ENCODE measurements around the gene PRELID2.

The PRELID2 gene

GRCh38 chr5:145791866-145792265 is 43.3 kb downstream of the PRELID2 start:
- DNase-seq, result no peak

GRCh38 chr5:145787996-145788395 is 47.1 kb downstream of the PRELID2 start:
- no peak for DNase-seq

DNA sequence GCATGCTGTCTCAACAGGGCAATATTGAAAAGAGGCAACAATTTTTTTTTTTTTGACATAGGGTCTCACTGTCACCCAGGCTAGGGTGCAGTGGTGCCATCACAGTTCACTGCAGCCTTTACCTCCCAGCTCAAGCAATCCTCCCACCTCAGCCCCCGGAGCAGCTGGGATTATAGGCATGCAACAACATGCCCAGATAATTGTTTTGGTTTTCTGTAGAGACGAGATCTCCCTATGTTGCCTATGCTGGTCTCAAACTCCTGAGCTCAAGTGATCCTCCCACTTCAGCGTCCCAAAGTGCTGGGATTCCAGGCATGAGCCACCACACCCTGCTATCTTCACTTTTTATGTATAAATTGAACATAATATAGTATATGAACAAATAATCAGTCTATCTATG is 47.6 kb downstream of the PRELID2 start:
- no peak for DNase-seq

GRCh38 chr5:145787001-145787400 is 48.1 kb downstream of the PRELID2 start:
- DNase-seq, result no peak

GRCh38 chr5:145780982-145781381 is 54.2 kb downstream of the PRELID2 start:
- no peak for DNase-seq

GRCh38 chr5:145778144-145778900 is 56.8 kb downstream of the PRELID2 start:
- no peak for DNase-seq

- no peak for DNase-seq
Observed at GRCh38 chr5:145777445-145778063, 57.6 kb downstream of the PRELID2 start.

DNA sequence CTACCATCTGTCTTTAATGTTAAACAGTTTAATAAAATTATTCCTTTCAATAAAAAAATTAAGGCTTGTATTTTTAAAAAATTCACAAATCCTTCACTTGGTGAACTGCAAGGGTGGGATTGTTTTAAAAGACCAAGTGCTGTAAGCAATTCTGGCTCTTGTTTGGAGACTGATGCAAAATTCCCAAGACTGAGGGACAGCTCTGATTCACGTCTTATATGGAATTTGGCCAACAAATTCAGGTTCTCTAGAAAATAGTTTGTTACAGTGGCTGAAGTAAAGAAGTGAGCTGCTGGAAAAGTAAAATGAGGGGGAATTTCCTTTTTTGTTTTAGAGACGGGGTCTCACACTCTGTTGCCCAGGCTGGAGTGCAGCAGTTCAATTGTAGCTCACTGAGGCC is 58.3 kb downstream of the PRELID2 start:
- no peak for DNase-seq

GRCh38 chr5:145775893-145776444 is 59.2 kb downstream of the PRELID2 start:
- DNase-seq, result no peak

- DNase-seq, result no peak
Observed at GRCh38 chr5:145775411-145775810, 59.7 kb downstream of the PRELID2 start.

- DNase-seq, result no peak
Observed at GRCh38 chr5:145774442-145774841, 60.7 kb downstream of the PRELID2 start.

DNA sequence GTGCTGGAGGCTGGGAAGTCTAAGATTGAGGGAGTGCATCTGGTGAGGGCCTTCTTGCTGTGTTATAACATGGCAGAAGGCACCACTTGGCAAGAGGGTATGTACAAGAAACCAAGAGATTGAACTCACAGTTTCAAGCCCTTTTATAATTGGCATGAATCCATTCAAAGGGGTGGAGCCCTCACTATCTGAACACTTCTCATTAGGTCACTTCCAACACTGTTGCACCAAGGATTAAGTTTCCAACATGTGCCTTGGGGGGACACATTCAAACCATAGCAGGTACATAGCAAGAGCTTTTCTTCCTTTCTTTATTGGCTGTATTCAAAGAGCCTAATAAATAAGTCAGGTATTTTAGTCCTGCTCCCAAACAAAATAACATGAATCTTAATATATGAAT is 62.7 kb downstream of the PRELID2 start:
- no peak for DNase-seq

GRCh38 chr5:145768863-145769262 is 66.3 kb downstream of the PRELID2 start:
- DNase-seq, result peak; percentile 10

GRCh38 chr5:145764325-145764724 is 70.8 kb downstream of the PRELID2 start:
- DNase-seq, result no peak

DNA sequence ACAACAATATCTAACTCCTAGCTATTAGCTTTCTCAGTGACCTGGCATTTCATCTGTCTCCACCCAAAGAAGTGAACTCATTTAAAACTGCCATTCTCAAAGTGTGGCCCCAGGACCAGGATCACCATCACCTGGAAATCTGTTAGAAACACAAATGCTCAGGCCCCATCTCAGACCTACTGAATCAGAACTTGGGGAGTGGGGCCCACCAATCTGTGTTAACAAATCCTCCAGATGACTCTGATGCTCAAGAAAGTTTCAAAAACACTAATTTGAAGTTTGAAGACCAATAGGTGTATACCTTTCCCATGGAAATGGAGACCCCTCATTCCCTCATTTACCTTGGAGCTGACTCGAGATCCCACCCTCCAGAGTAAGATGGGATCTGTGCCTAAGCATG is 72.3 kb downstream of the PRELID2 start:
- no peak for DNase-seq

DNA sequence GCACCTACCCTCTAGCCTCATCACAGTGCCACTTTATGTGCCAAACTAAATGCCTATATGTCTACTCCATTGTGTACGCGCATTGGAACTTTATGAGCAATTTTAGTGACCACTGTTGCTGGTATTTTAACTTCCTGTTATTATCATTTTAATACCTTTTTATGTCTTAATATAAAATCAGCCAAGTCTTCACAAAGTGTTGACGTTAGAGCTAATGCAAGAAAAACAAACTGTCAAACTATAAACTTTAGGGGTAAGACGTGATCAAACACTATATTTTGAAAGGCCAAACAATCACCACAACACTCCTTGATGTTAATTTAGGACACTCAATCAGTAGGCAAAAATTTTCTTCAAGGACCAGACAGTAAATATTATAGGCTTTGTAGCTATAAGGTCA is 73.9 kb downstream of the PRELID2 start:
- no peak for DNase-seq

DNA sequence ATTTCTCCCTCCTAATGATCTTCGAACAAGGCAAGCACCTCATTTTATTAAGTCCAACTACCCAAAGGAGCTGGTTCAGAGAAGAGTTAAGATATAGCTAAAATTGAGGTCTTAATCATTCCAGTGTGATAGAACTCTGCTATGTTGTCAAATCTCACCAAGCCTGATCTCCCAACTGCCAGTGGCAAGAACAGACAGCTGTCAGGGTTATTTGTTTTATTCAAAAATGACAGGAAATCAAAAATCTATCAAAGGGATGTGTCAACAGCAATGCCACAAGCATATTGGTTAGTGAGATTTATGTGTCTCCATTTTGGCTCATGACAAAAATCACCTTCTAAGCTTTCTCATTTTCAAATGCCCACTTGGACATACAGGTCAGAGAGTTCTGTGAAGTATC is 74.5 kb downstream of the PRELID2 start:
- no peak for DNase-seq

DNA sequence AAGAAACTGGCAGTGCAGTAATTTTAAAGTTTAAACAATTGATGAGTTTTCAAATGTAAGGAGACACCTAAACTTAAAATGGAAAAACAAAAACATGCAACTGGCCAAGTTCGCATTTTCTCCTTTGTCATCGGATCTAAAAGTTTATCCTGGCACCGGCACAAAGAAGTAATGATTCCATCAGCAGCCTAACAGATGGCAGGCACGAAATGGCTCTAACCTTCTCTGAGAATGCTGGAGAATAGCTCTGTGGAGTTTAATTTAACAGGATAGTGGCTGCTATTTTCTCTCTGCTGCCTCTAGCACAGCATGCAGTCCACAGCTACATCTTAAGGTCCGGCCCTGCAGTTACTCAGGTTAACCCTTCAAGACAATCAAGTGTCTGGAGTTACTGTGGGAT is 82.2 kb downstream of the PRELID2 start:
- no peak for DNase-seq

DNA sequence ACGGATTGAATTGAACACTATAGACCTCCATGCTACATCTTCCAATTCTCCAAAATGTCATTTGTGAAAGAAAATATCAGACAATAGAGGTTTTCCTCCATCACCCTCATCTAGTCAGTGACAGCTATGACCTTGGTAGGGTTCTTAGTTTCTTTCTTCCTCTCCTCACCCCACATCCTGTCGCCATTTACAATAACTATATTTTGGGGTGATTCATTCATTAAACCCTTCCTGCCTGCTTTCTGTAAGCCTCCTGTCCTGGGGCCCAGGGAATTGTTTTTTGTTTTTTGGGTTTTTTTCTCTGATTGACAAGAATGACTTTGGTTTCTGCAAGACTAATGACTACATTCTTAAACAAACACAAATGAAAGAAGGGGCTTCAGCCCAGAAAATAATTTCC is 82.6 kb downstream of the PRELID2 start:
- DNase-seq, result no peak

- DNase-seq, result no peak
Observed at GRCh38 chr5:145750199-145750598, 84.9 kb downstream of the PRELID2 start.

DNA sequence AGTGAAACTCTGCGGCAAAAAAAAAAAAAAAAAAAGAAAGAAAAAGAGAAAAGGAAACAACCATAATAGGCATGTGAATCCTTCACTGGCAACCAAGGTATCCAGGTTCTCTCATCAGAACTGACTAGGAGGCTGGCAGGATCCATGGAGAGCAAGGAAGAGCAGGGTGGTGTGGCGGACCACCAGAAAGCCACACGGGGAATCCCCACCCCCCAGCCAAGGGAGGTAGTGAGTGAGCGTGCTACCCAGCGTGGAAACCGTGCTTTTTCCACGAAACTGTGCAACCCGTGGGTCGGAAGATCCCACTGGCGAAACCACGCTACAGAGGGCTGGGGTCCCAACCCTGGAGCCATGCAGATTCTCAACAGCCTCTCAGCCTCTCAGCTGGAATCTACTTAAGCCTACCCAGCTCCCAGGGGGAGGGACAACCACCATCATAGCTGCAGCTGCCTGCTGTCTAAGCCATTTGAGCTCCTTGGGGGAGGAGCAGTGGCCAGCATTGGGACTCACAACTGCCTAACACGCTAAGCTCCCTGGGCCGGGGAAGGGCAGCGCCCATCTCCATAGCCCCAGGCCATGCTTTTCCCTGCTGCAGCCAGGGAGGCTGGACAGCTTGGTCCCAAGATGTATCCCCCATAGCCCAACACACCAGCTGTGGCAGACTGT is 91.6 kb downstream of the PRELID2 start:
- DNase-seq, result no peak

GRCh38 chr5:145739843-145740242 is 95.3 kb downstream of the PRELID2 start:
- DNase-seq, result no peak

GRCh38 chr5:145738227-145738626 is 96.9 kb downstream of the PRELID2 start:
- no peak for DNase-seq

DNA sequence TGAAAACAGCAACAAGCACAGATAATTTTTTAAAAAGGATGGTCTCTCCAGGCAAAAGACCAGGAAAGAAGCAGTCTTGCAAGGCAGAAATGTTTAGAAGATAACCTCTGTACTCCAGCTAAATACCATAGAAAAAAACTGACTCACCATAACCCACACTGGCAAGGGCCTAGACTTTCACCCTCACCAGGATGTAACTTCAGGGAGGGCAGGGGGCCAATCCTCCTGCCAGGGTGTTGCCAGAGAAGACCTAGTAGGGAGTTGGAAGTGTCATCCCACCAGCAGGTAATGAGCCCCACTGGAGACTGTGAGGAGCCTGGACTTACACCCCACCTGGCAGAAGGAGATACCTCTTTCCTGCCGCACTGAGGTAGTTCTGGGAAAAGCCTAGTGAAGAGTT is 97.6 kb downstream of the PRELID2 start:
- no peak for DNase-seq

Measured in NCI-H1092 treated with DMSO at 0.1 percent for 48 hours (cell line).